Endothelial cell of umbilical vein (primary cell): Measurements from ENCODE around the gene GRM2.

Experiments
- CTCF ChIP-seq, 2 donors: IDR thresholded peaks; 1 replicate in 1 of 2; 2 replicates in 1 of 2; pipeline ENCODE4 v1.5.1; 2011; ENCODE audit warnings: low read length in 2 of 2, mild to moderate bottlenecking in 2 of 2, moderate library complexity in 2 of 2, control low read depth in 1 of 2, inconsistent platforms in 1 of 2, low read depth in 1 of 2; ENCODE audit not compliant: insufficient read depth in 1 of 2; ENCODE audit errors: extremely low read depth in 1 of 2
- EZH2 ChIP-seq: IDR thresholded peaks from 2 replicates; pipeline ENCODE4 v1.6.1; 2012; ENCODE audit warnings: borderline replicate concordance, low read depth, mild to moderate bottlenecking, moderate library complexity, low read length, inconsistent platforms; ENCODE audit not compliant: severe bottlenecking
- FOS ChIP-seq: IDR thresholded peaks from 2 replicates; pipeline ENCODE4 v1.6.1; 2011; ENCODE audit warnings: mild to moderate bottlenecking, low read length, moderate library complexity, borderline replicate concordance; ENCODE audit not compliant: insufficient read depth
- JUN ChIP-seq: IDR thresholded peaks from 2 replicates; pipeline ENCODE4 v1.6.1; 2011; ENCODE audit warnings: borderline replicate concordance, low read depth; ENCODE audit not compliant: insufficient read length, insufficient read depth
- MAX ChIP-seq: IDR thresholded peaks from 2 replicates; pipeline ENCODE4 v1.6.1; 2011; ENCODE audit not compliant: insufficient read depth, insufficient read length
- MYC ChIP-seq: IDR thresholded peaks from one replicate; pipeline ENCODE4 v1.6.1; 2011; ENCODE audit warnings: mild to moderate bottlenecking, low read depth, low read length
- POLR2A ChIP-seq: IDR thresholded peaks from 2 replicates; pipeline ENCODE4 v1.6.1; 2012; ENCODE audit warnings: low read depth, mild to moderate bottlenecking, control low read depth, low read length
- POLR2AphosphoS5 ChIP-seq: IDR thresholded peaks from 2 replicates; pipeline ENCODE4 v1.6.1; 2012; ENCODE audit warnings: low read depth, mild to moderate bottlenecking, control low read depth, low read length, moderate library complexity; ENCODE audit not compliant: insufficient read depth

- TF ChIP-seq CTCF (IDR thresholded peaks at IDR 0.05; ENCODE audit: extremely low read depth in 1 of 2, insufficient read depth in 1 of 2, low read depth in 1 of 2, low read length in 2 of 2), result no peak
- no peak for TF ChIP-seq POLR2AphosphoS5
- no peak for TF ChIP-seq JUN
- no peak for TF ChIP-seq MYC
- no peak for TF ChIP-seq MAX
- no peak for TF ChIP-seq FOS
- no peak for TF ChIP-seq POLR2A
- no peak for TF ChIP-seq EZH2
Measured at GRCh38 chr3:51659942-51660341, 46.9 kb upstream of the GRM2 start.
